Thyroid gland (tissue), 4 donors: ENCODE data around the gene VARS1.

Experiments
- CTCF ChIP-seq, 6 experiments: fragments of 200-600 bp in 3 of 6; fragments of 450-650 bp in 3 of 6; sonication (generic) in 3 of 6; IDR thresholded peaks; one replicate each; pipeline ENCODE4 v1.5.1; 2016 to 2019; ENCODE audit warnings: antibody characterized with exemption in 6 of 6, mild to moderate bottlenecking in 2 of 6, inconsistent platforms in 1 of 6, moderate library complexity in 1 of 6
- POLR2A ChIP-seq, 2 donors: fragments of 450-650 bp; IDR thresholded peaks; one replicate each; pipeline ENCODE4 v1.6.1; 2017; ENCODE audit warnings: antibody characterized with exemption in 2 of 2, mild to moderate bottlenecking in 2 of 2, moderate library complexity in 1 of 2

- no peak for TF ChIP-seq CTCF (IDR thresholded peaks at IDR 0.05)
- TF ChIP-seq POLR2A (IDR thresholded peaks at IDR 0.05), result no peak
Observed at GRCh38 chr6:31777667-31778050, 17.9 kb downstream of the VARS1 start.
